HG03342 (cell line): ENCODE measurements around the gene ETHE1.
"Not testable (repeated sequence)": the region's sequence is repeated elsewhere in the genome, so short reads cannot be mapped to it uniquely, and the experiment has no call there.

Source experiments
- ATAC-seq: cut with Tn5 transposase; IDR thresholded peaks from one replicate; pipeline ENCODE4 v1.9.1; 2021; ENCODE audit warnings: mild to moderate bottlenecking, moderate library complexity; ENCODE audit not compliant: unreplicated experiment

Gene ETHE1

DNA sequence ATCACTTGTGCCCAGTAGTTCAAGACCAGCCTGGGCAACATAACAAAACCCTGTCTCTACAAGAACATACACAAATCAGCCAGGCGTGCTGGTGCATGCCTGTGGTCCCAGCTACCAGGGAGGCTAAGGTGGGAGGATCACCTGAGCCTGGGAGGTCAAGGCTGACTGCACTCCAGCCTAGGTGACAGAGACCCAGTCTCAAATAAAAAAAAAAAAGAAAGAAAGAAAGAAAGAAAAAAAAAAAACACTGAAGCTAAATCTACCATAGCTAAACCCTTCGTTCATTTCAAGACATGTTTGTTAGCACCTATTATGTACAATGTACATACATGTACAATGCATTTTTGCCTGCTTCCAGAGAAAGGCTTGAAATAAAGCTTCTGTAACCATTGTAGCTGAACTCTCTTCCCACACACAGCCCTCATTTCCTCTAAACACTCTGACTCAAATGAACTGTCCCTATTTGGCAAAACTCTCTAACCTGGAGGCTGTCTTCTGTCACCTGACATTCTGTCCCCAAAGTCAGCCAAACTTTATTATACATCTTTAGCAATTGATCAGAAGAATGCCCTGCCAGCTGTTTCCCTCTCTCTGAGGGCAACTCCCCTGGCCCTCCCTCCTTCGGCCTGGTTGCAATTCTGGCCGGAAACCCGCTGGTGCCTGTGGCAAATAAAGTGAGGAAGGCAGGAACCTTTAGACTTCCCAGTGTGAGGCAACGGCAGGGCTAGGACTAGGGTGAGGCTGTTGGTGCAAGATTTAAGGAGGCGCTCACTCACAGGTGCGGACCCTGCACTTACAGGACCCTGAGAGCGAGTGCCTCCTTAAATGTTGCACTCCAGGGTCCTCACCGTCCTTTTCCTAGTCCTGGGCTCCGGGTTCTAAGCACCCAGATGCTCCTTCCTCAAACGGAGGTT lies 1.8 kb downstream of the ETHE1 start:
- peak; percentile 41 for ATAC-seq

DNA sequence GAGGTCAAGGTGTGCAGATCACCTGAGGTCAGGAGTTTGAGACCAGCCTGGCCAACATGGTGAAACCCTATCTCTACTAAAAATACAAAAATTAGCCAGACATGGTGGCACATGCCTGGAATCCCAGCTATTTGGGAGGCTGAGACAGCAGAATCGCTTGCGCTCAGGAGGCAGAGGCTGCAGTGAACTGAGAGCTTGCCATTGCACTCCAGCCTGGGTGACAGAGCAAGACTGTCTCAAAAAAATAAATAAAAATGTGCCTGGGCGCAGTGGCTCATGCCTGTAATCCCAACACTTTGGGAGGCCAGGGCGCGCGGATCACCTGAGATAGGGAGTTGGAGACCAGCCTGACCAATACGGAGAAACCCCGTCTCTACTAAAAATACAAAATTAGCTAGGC lies 3.3 kb downstream of the ETHE1 start:
- ATAC-seq: not testable (repeated sequence)

- no peak for ATAC-seq
These were observed 4.1 kb downstream of the ETHE1 start for GRCh38 chr19:43522929-43523328.

DNA sequence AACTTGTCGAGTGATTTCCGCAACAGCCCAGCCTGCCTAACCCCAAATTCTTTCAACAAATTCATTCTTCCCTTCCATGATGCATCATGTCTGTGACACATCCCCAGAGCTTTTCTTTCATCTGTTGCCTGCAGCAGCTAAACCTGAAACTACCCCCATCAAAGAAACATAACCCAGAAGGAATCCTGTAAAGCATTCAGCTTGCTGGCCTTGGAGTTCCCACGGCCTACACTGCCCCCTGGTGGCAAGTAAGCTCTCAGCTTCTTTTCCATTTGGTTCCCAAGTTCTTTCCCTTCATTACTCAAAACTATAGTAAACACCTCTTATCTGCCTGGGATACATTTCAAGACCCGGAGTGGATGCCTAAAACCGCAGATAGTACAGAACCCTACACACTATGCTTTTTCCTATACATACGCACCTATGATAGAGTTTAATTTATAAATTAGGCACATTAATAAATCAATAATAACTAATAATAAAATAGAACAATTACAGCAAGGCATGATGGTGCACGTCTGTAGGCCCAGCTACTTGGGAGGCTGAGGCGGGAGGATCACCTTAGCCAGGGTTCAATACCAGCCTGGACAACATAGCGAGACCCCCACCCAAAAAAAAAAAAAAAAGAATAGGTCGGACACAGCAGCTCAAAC lies 7.4 kb downstream of the ETHE1 start:
- no peak for ATAC-seq

DNA sequence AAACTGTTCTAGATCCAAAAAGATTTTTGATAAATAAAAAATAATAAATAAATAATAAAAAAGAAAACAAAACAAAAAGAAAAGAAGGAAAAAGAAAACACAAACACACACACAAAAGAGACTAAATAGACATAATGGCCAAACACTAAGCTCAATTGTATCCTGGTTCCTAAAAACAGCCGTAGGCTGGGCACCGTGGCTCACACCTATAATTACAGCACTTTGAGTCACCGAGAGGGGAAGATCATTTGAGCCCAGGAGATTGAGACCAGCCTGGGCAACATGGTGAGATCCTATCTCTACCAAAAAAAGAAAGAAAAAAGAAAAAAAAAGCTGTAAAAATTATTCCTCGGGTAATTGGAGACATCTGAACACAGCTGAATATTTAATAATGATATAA lies 8.9 kb downstream of the ETHE1 start:
- ATAC-seq: no peak

- ATAC-seq: not testable (repeated sequence)
These were observed 14.6 kb downstream of the ETHE1 start for GRCh38 chr19:43512399-43512798.

- ATAC-seq: no peak
These were observed 15.7 kb downstream of the ETHE1 start for GRCh38 chr19:43511324-43511723.

DNA sequence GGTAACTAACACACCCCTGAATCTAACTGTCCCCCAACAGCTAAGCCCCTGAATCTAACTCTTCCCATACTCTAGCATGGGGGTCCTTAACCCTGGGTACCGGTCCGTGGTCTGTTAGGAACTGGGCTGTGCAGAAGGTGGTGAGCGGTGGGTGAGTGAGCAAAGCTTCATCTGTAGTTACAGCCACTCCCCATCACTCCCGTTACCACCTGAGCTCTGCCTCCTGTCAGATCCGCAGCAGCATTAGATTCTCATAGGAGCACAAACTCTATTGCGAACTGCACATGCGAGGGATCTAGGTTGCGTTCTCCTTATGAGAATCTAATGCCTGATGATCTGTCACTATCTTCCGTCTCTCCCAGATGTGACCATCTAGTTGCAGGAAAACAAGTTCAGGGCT lies 16.3 kb downstream of the ETHE1 start:
- ATAC-seq: no peak

DNA sequence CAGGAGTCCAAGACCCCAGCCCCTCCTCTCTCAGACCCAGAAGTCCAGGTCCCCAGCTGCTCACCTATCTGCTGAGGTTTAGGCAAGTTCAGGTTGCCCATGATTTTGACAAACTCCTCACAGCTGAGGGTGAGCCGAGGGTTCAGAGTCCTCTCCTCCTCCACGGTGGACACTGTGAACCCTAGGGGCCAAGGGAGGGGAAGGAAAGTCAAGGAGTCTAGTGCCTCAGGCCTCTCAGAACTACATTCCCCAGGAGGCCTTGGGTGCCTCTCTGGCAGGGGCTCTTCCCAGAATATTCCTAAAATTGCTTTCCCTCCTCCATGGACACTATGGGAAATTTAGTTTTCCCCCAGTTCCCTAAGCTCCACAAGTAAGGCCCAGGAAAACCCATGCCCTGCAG lies 19.1 kb downstream of the ETHE1 start:
- no peak for ATAC-seq

GRCh38 chr19:43506629-43507028 lies 20.4 kb downstream of the ETHE1 start:
- no peak for ATAC-seq

- ATAC-seq: no peak
These were observed 21.1 kb downstream of the ETHE1 start for GRCh38 chr19:43505941-43506340.

- no peak for ATAC-seq
These were observed 21.9 kb downstream of the ETHE1 start for GRCh38 chr19:43505186-43505456.

DNA sequence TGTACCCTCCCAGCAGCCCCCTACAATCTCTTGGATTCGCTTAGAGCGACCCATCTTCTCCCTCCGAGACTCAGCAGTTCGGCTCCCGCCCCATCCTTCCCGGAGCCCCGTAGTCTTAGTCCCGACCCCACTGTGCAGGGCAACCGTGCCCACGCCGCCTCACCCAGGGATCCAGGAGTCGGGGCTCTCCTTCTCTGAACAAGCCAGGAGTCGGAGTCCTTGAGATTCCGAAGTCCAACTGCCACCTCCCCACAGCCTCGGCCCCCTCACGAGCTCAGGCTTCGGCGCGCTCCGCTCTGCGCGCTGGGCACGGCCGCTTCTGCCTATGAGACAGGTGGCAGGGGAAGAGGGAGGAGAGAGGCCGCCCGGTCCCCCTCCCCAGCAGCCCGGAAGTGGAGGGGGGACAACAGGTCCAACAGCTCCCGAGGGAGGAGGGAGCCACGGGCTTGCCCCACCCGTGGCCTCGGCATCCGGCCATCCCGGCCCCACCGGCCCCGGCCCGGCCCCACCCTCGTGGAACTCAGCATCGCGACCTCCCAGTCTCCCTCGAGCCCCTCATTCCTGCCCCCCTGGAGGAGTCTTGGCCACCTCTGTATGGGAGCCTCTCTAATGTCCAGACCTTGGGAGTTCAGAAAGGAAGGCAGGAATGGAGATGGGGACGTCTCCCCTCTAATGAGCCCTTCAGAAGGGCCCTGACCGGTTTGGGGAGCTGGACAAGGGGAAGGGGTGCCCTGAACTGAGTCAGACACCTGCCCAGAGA lies 22.4 kb downstream of the ETHE1 start, which contains the start of gene PHLDB3:
TSS of gene PHLDB3 (minus strand) at position 321 of the 760 bp plus-strand sequence. CDS start 628 bp downstream, outside the sequence.
- ATAC-seq: peak; percentile 17

DNA sequence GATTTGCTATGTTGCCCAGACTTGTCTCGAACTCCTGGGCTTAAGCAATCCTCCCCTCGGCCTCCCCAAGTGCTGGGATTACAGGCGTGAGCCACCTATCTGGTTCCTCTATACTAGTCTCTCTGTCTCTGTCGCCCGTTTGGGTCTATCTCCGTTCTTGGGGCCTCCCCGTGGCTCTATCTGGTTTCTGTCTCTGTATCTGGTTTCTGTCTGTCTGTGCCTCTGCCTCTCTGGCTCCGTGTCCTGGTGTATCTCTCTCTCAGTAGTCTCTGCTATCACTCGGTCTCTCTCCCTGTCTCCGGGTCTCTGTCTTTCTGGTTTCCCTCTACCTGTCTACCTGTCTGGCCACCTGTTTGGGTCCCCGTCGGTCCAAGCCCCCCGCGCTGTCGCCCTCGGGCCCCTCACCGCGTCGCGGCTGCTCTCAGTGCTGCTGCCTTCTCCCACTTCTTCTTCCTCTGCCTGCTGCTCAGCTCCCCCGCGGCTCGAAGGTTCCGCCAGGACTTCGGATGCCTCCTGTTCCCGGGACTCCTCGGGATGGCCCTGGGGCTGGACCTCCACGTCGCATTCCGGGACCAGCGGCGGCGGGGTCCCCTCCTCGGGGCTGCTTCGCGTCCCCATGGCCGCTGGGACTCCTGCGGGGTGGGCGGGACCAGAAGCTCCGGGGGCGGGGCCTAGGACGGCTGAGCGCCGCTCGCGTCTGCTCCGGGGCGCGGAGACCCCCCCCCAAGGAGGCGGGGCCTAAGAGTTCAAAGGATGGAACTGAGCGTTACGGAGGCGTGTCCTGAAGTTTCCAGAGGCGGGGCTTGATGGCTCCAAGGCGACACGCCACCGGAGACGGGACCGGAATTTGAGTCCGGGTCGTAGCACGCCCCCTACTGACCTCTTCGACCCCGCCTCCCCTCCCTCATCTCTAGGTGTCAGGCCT lies 23.2 kb downstream of the ETHE1 start:
- peak; percentile 83 for ATAC-seq

DNA sequence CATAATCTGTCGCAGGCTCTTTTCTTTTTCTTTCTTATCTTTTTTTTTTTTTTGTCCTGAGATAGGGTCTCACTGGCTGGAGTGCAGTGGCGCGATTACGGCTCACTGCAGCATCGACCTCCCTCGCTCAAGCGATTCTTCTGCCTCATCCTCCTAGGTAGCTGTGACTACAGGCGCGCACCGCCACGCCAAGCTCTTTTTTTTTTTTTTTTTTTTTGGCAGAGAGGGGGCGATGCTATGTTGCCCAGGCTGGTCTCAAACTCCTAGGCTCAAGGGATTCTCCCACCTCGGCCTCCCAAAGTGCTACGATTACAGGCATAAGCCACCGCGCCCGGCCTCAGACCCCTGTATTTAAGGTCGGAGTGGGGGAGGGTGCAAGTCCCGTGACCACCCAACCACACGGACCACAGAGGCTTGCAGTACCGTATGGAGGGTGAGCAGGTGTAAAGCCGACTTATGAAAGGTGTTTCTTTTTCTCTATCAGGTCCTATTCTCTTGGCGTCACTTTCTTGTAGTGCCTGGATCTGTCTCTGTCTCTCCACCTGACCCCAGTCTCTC lies 24.5 kb downstream of the ETHE1 start:
- ATAC-seq: no peak

DNA sequence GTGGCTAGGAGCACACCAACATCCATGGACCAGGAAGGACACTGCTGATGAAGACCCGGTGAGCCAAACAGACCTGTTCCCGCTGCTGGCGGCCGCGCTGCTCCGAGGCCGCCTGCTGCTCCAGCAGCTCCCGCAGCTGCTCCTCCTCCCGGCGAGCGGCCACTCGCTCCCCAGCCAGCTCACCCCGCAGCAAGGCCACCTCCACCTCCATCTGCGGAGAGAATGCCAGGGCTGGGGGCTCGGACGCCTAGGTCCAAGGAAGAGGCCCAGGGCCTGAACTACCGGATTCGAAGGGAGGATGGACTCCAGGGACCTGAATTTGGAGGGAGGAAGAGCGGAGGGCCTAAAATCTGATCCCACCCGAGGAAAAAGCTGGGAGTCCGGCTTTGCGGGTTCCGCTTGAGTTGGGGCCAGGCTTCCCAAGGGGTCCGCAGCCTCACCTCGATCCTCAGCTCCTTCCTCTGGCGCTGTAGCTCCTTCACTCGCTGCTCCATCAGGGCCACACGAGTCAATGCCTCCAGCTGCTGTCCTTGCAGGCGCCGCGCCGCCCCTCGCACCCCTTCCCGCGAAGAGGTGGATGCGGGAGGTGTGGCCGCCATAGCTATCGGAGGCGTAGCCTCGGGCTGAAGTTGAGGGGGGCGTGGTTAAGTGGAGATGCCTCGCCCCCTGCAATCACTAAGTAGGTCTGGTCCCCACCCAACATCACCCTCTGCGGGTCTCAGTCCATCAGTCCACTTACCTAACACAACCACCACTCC lies 25.2 kb downstream of the ETHE1 start:
- no peak for ATAC-seq

GRCh38 chr19:43499042-43499441 lies 28.0 kb downstream of the ETHE1 start:
- ATAC-seq: no peak

DNA sequence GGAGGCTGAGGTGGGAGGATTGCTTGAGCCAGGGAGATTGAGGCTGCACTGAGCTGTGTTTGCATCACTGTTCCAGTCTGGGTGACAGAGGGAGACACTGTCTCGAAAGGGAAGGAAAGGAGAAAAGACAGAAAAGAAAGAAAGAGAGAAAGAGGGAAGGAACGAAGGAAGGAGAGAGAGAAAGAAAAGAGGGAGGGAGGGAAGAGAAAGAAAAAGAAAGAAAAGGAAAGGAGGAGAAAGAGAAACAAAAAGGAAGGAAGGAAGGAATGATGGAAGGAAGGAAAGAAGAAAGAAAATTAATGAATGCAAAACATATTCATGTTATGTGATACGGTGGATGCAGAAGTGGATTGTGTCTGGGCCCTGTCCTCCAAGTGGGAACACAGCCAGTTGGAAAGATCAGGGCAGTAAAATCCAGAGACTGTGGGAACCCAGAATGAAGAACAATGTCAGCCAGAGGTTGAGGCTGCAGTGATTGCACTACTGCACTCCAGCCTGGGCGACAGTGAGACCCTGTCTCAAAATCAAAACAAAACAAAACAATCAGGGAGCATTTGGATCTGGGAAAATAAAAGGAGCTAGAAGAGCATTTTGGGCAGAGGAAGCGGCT lies 28.7 kb downstream of the ETHE1 start:
- ATAC-seq: no peak

GRCh38 chr19:43496960-43497359 lies 30.0 kb downstream of the ETHE1 start:
- ATAC-seq: no peak
